Body of pancreas (tissue), 4 donors: Measurements from ENCODE around the gene HSPG2.

Experiments used
- POLR2A ChIP-seq, 3 donors: fragments of 450-650 bp; IDR thresholded peaks; one replicate each; pipeline ENCODE4 v1.6.1; 2016; ENCODE audit warnings: antibody characterized with exemption in 3 of 3, mild to moderate bottlenecking in 2 of 3
- TF ChIP-seq, protein P1 (sequence below), 7 experiments: fragments of 450-650 bp in 4 of 7; fragments of 200-600 bp in 3 of 7; sonication (generic) in 3 of 7; IDR thresholded peaks; one replicate each; pipeline ENCODE4 v1.5.1; 2016 to 2019; ENCODE audit warnings: antibody characterized with exemption in 7 of 7

DNA sequence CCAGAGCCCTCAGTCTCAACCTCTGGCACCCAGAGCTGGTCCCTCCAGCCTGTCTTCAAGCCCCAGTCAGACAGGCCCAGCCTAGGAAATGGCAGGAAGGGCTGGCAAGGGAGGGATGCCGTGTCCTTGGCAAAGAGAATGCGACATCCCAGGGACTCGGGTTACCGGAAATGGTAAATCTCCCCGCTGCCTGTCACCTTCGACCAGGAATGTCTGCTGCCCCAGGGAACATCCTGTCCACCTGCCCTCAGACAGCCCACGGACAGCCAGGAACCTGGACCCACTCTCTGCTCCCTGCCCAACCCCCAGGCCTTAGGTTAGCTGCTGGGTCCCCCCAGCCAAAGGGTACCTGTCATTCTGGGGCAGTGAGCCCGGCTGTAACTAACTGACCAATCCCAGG is 23.9 kb downstream of the HSPG2 start:
- TF ChIP-seq, protein P1, sequence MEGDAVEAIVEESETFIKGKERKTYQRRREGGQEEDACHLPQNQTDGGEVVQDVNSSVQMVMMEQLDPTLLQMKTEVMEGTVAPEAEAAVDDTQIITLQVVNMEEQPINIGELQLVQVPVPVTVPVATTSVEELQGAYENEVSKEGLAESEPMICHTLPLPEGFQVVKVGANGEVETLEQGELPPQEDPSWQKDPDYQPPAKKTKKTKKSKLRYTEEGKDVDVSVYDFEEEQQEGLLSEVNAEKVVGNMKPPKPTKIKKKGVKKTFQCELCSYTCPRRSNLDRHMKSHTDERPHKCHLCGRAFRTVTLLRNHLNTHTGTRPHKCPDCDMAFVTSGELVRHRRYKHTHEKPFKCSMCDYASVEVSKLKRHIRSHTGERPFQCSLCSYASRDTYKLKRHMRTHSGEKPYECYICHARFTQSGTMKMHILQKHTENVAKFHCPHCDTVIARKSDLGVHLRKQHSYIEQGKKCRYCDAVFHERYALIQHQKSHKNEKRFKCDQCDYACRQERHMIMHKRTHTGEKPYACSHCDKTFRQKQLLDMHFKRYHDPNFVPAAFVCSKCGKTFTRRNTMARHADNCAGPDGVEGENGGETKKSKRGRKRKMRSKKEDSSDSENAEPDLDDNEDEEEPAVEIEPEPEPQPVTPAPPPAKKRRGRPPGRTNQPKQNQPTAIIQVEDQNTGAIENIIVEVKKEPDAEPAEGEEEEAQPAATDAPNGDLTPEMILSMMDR (IDR thresholded peaks at IDR 0.05) = no peak
- no peak for TF ChIP-seq POLR2A (IDR thresholded peaks at IDR 0.05)
